Limb (tissue), 2 donors: Measurements from ENCODE around the gene TDRD3.

ENCODE experiments used
- DNase-seq, 2 donors: peaks; one replicate each; pipeline ENCODE4 v3.0.0-alpha.2; 2016; ENCODE audit errors: extremely low spot score in 2 of 2

TDRD3 gene

GRCh38 chr13:60572003-60572798, 175.2 kb downstream of the TDRD3 start:
- no peak for DNase-seq

GRCh38 chr13:60572855-60573254, 175.8 kb downstream of the TDRD3 start:
- no peak for DNase-seq

- DNase-seq, result no peak
Measured at GRCh38 chr13:60574735-60575134, 177.7 kb downstream of the TDRD3 start.

GRCh38 chr13:60575142-60575541, 178.1 kb downstream of the TDRD3 start:
- DNase-seq, result no peak

GRCh38 chr13:60577761-60578160, 180.7 kb downstream of the TDRD3 start:
- DNase-seq, result no peak

- no peak for DNase-seq
Measured at GRCh38 chr13:60583196-60583888, 186.3 kb downstream of the TDRD3 start.

GRCh38 chr13:60583911-60584753, 187.1 kb downstream of the TDRD3 start:
- DNase-seq, result no peak

GRCh38 chr13:60584976-60585375, 188.0 kb downstream of the TDRD3 start:
- DNase-seq, result no peak

GRCh38 chr13:60590800-60591747, 194.1 kb downstream of the TDRD3 start:
- DNase-seq, result peak in 1 of 2 donors; percentile 38

GRCh38 chr13:60603049-60603448, 206.0 kb downstream of the TDRD3 start:
- no peak for DNase-seq

- DNase-seq, result no peak
Measured at GRCh38 chr13:60604058-60604457, 207.0 kb downstream of the TDRD3 start.

GRCh38 chr13:60608954-60609353, 211.9 kb downstream of the TDRD3 start:
- DNase-seq, result no peak

- DNase-seq, result no peak
Measured at GRCh38 chr13:60611523-60611922, 214.5 kb downstream of the TDRD3 start.

- DNase-seq, result no peak
Measured at GRCh38 chr13:60612593-60612992, 215.6 kb downstream of the TDRD3 start.

GRCh38 chr13:60613080-60613479, 216.1 kb downstream of the TDRD3 start:
- DNase-seq, result no peak

GRCh38 chr13:60617991-60618733, 221.1 kb downstream of the TDRD3 start:
- no peak for DNase-seq

- DNase-seq, result no peak
Measured at GRCh38 chr13:60619461-60619860, 222.4 kb downstream of the TDRD3 start.

GRCh38 chr13:60620611-60621395, 223.8 kb downstream of the TDRD3 start:
- DNase-seq, result no peak

GRCh38 chr13:60623151-60623550, 226.1 kb downstream of the TDRD3 start:
- DNase-seq, result no peak
